Activated CD8-positive, alpha-beta memory T cell treated with anti-CD3 and anti-CD28 coated beads, Interleukin-2, amount 50 U/mL, for 48 hours (primary cell): ENCODE data around the gene GAPVD1.
"Not testable (repeated sequence)": the region's sequence is repeated elsewhere in the genome, so short reads cannot be mapped to it uniquely, and the experiment has no call there.

Source experiments
- DNase-seq: peaks from one replicate; pipeline ENCODE4 v3.0.0-alpha.2; 2020

The GAPVD1 gene

DNA sequence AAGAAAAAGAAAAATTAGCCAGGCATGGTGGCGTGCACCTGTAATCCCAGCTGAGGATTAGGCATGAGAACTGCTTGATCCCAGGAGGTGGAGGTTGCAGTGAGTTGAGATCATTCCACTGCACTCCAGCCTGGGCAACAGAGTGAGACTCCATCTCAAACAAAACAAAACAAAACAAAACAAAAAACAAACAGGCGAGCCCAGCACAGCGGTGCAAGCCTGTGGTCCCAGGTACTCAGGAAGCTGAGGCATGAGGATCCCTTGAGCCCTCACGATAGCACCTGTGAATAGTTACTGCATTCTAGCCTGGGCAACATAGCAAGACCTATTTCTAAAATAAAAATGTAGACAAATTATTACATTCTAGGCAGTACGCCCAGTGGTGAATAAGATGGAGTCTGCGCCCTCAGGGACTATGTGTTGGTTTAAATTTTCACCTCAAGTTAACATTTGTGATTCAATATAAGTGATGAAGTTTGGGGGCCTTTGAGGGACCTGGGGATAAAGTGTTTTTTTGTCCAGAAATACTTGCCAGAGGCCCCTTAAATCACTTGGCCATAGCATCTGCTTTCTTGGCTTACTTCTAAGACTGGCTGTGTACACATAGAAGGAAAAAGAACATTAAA lies 3.4 kb upstream of the GAPVD1 start:
- DNase-seq: no peak

DNA sequence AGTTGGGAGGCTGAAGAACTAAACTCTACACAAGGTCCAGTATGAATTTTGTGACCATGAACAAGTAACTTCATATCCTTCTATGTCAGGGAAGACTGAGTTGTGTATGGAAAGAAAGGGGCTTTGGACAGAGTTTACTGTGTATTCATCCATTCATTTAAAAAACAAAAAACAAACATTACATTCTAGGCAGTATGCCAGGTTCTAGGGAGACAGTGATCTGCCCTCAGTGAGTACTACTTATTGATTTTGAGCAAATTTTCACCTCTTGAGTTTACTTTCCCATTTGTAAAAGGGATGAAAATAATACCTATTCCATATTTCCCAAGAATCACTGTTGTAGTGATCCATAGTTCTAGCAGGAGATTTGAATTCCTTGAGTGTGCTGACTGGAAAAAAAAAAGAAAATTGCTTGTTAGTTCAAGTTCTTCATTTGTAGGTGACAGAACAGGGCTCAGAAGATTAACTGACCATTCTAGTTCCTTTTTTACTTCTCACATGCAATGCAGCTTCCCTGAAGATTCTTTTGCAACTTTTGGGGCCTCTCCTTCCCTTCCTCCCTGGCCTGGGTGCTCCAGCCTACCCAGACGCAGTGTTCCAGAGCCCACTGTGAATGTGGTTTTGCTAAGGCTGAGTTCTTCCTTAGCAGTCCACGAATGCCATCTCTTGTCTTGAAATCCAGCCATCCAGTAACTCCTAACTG lies 2.6 kb upstream of the GAPVD1 start:
- no peak for DNase-seq

DNA sequence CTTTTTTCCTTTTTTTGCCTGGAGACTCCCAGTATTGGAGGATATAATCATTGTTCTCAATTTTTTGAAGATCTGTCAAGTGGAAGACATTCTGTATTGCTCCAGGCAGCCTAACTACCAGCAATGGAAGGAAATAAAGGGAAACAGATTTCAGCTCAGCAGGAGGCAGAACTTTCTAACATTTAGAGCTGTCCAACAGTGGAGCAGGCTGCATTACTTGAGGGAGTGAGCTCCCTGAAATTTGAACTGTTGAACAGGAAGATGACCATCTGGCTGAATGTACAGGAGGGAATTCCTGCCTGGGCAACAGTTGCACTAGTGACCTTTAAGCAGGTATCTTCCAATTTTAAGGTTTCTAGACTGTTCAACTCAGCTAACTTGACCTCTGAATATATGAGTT lies 1.1 kb upstream of the GAPVD1 start:
- DNase-seq: no peak

- DNase-seq: no peak
Observed at GRCh38 chr9:125262294-125262991, 817 bp downstream of the GAPVD1 start.

DNA sequence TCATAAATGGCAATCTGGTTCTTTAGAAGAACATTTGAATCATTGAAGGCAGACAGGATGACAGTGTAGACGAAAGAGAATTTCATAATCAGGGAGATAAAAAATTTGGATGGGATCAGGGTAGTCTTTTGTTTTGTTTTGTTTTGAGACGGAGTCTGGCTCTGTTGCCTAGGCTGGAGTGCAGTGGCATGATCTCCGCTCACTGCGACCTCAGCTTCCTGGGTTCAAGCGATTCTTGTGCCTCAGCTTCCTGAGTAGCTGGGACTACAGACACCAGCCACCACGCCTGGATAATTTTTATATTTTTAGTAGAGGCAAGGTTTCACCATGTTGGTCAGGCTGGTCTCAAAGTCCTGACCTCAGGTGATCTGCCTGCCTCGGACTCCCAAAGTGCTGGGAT lies 2.4 kb downstream of the GAPVD1 start:
- not testable (repeated sequence) for DNase-seq

GRCh38 chr9:125268394-125269013 lies 6.9 kb downstream of the GAPVD1 start:
- no peak for DNase-seq

DNA sequence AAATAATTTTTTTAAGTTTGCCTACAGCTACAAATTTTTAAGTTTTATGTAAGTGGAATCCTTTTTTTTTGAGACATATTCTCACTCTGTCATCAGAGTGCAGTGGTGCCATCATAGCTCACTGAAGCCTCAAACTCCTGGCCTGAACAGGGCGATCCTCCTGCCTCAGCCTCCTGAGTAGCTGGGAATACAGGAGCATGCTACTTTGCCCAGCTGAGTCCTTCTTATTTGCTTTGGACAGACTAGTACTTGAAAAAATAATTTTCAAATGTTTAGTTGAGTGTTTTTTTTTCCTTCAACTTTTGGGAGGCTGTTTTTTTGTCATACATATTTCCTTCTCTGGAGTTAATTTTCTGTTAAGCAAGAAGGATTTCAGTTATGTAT lies 7.4 kb downstream of the GAPVD1 start:
- no peak for DNase-seq

DNA sequence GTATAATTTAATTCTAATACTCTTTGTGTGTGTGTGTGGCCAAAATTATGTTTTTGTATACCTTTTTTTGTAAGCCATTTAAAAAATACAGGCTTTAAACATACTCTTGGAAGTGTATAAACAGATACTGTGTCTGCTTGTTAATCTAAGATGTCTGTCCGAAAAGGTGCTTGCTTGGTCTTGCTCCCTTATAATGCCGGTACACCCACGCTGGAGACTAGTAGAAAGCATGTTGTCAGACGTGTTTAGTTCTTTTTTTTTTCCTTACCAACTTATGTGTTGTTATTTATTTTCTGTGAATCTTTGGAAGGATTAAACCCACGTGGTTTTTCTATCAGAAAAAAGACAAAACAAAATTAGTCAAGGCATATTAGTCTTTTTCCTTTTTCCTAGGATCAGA lies 9.5 kb downstream of the GAPVD1 start:
- DNase-seq: no peak

GRCh38 chr9:125272697-125273096 lies 11.1 kb downstream of the GAPVD1 start:
- no peak for DNase-seq

DNA sequence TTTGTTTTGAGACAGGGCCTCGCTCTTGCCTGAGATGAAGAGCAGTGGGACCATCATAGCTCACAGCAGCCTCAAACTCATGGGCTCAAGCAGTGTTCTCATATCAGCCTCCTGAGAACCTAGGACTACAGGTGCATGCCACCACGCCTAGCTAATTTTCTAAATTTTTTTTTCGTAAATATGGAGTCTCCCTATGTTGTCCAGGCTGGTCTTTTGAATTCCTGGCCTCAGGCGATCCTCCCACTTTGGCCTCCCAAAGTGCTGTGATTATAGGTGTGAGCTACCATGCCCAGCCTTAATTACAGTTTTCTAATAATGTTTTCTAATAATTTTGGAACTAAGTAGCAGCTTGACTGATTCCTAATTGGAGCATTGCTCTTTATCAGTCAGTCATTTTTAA lies 15.1 kb downstream of the GAPVD1 start:
- DNase-seq: no peak

DNA sequence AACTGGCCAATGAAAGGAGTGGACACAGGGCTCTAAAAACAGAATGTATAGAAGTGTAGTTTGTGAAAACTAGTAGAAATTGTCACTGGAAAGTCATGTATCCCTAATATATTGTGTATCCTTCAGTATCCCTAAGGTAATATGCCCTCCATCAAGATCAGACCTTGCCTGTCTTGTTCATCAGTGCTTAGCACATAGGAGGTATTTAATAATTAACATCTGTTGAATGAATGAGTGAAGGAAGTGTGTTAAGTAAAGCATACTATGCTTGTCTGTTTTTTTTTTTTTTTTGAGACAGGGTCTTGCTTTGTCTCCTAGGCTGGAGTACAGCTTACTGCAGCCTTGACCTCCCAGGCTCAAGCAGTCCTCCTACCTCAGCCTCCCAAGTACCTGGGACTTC lies 15.8 kb downstream of the GAPVD1 start:
- DNase-seq: no peak

GRCh38 chr9:125280945-125281344 lies 19.3 kb downstream of the GAPVD1 start:
- DNase-seq: no peak

DNA sequence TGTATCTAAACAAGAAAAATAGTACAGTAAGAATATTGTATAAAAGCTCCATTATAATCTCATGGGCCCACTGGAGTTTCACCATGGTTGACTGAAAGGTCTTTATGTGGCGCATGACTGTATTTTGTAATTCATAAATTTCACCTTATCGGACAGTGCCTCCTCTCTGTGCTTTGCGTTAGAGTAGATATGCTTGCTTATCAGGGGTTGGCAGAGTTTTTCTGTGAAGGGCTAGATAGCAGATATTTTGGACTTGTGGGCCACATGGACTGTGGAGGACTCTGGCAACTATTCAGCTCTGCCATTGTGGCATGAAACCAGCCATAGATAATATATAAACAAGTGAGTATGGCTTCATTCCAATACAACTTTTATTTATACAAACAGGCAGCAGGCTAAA lies 23.2 kb downstream of the GAPVD1 start:
- DNase-seq: no peak

- DNase-seq: not testable (repeated sequence)
Observed at GRCh38 chr9:125286935-125287433, 25.4 kb downstream of the GAPVD1 start.

DNA sequence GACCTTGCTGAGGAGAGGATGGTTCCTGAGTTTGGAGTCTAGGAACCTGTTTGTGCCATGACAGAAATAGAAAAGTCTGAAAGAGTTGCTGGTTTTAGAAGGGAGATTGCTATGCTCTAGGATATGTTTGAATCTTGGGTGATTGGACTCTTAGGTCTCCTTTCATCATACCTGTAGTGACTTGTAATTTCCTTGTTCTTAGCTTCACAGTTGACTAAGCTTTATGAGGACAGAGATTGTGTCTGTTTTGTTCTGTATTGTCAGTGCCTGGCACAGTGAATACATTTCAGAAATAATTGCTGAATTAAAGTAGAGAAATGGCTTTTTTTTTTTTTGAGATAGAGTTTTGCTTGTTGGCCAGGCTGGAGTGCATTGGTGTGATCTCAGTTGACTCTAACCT lies 31.5 kb downstream of the GAPVD1 start:
- no peak for DNase-seq

DNA sequence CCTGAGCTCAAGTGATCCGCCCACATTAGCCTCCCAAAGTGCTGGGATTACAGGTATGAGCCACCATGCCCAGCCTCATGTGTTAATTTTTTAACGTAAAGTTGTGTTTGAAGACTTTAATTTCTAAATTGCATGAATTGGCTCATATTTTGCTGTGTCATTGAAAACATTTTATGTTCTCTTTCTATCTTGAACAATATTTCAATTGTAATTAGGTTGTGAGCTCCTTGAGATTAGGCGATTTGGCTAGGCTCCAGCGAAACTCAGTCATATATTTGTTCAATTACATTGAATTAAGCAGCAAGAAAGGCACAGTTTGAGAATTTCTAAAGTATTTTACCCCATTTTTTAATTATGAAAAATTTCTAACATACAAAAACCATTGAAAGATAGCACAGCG lies 34.0 kb downstream of the GAPVD1 start:
- no peak for DNase-seq

DNA sequence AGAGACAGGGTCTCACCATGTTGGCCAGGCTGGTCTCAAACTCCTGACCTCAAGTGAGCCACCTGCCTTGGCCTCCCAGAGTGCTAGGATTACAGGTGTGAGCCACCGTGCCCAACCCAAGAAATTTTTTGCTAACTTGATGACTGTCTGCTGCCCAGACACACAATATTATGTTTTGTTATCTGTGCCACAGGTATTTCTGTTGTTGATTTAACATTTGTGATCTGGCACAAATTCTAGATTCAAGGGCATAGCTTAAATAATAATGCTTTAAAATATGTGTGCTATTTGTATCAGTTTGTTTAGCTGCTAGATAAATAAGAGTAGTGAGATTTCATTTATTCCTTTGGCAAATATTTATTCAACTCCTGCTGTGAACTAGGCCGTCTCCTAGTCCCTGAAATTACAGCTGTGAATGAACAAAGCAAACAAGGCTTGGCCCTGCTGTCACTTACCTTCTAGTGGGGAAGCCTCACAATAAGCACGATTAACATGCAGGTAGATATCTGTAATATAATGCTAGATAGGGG lies 35.3 kb downstream of the GAPVD1 start:
- DNase-seq: no peak

- DNase-seq: no peak
Observed at GRCh38 chr9:125297917-125298316, 36.3 kb downstream of the GAPVD1 start.

GRCh38 chr9:125302241-125302640 lies 40.6 kb downstream of the GAPVD1 start:
- no peak for DNase-seq

GRCh38 chr9:125304273-125304672 lies 42.6 kb downstream of the GAPVD1 start:
- DNase-seq: no peak

- no peak for DNase-seq
Observed at GRCh38 chr9:125312411-125312810, 50.8 kb downstream of the GAPVD1 start.

DNA sequence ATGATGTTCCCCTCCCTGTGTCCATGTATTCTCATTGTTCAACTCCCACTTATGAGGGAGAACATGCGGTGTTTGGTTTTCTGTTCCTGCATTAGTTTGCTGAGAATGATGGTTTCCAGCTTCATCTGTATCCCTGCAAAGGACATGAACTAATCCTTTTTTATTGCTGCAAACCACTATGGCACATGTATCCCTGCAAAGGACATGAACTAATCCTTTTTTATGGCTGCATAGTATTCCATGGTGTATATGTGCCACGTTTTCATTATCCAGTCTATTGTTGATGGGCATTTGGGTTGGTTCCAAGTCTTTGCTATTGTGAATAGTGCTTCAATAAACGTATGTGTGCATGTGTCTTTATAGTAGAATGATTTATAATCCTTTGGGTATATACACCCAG lies 54.7 kb downstream of the GAPVD1 start:
- not testable (repeated sequence) for DNase-seq

DNA sequence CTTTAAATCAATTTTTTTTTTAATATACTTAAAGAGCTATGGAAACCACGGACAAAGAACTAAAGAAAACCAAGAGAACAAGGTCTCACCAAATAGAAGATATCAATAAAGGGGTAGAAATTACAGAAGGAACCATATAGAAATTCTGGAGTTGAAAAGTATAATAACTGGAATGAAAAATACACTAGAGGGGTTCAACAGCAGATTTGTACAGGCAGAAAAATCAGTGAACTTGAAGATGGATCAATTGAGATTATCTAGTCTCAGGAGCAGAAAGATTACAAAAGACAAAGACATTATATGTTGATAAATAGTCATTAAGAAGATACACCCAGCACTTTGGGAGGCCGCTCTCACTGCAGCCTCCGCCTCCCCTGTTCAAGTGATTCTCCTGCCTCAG lies 56.1 kb downstream of the GAPVD1 start:
- no peak for DNase-seq
